DND-41 (cell line): Measurements from ENCODE around the gene INTS6.

Source experiments
- CTCF ChIP-seq: IDR thresholded peaks from 2 replicates; pipeline ENCODE4 v1.5.1; 2012; ENCODE audit warnings: borderline replicate concordance, low read length, moderate library complexity, mild to moderate bottlenecking; ENCODE audit not compliant: poor library complexity, severe bottlenecking; ENCODE audit errors: extremely low read depth
- EZH2 ChIP-seq: IDR thresholded peaks from 3 replicates; pipeline ENCODE4 v1.6.1; 2012; ENCODE audit warnings: borderline replicate concordance, low read depth, mild to moderate bottlenecking, moderate library complexity, low read length, inconsistent platforms; ENCODE audit not compliant: severe bottlenecking

- TF ChIP-seq EZH2 (no peak), CTCF (no peak)
These were observed 106.4 kb downstream of the INTS6 start for GRCh38 chr13:51346397-51346796.
